Stomach (tissue), 4 donors: Measurements from ENCODE around the gene TOR1B.

Experiments used
- CTCF ChIP-seq, 7 experiments: fragments of 450-650 bp in 4 of 7; fragments of 200-600 bp in 3 of 7; sonication (generic) in 3 of 7; IDR thresholded peaks; one replicate each; pipeline ENCODE4 v1.5.1; 2016 to 2019; ENCODE audit warnings: antibody characterized with exemption in 7 of 7, control low read depth in 2 of 7, mild to moderate bottlenecking in 1 of 7
- EP300 ChIP-seq: sonication (generic); formaldehyde crosslinking; IDR thresholded peaks from one replicate; pipeline ENCODE4 v1.6.1; 2017; ENCODE audit warnings: antibody characterized with exemption
- POLR2A ChIP-seq, 4 donors: fragments of 450-650 bp; IDR thresholded peaks; one replicate each; pipeline ENCODE4 v1.6.1; 2016; ENCODE audit warnings: antibody characterized with exemption in 4 of 4, control low read depth in 2 of 4, mild to moderate bottlenecking in 1 of 4, moderate library complexity in 1 of 4
- POLR2AphosphoS5 ChIP-seq, 3 donors: sonication (generic); formaldehyde crosslinking; IDR thresholded peaks; one replicate each; pipeline ENCODE4 v1.6.1; 2016; ENCODE audit warnings: antibody characterized with exemption in 3 of 3

- no peak for TF ChIP-seq POLR2A (IDR thresholded peaks at IDR 0.05)
- no peak for TF ChIP-seq CTCF (IDR thresholded peaks at IDR 0.05)
- no peak for TF ChIP-seq POLR2AphosphoS5 (IDR thresholded peaks at IDR 0.05)
- TF ChIP-seq EP300: no peak
These were observed 21.9 kb upstream of the TOR1B start for GRCh38 chr9:129781131-129781530.
